Hematopoietic multipotent progenitor cell treated with erythropoietin and hydrocortisone succinate and interleukin-3 and kit ligand, for 6 days (in vitro differentiated cells): ENCODE data around the gene CPEB4.

Experiments
- DNase-seq: peaks from one replicate; pipeline ENCODE4 v3.0.0-alpha.2; 2015

CPEB4 gene

GRCh38 chr5:173887610-173888472 lies at the start of gene CPEB4:
TSS of gene CPEB4 (plus strand) at chr5:173888349. CDS start at chr5:173889734, 1,385 bp downstream.
- DNase-seq = peak; percentile 100

- DNase-seq = peak; percentile 97
These were observed 48.9 kb upstream of the CPEB4 start for GRCh38 chr5:173839117-173839713.

GRCh38 chr5:173840111-173840983 lies 47.8 kb upstream of the CPEB4 start:
- no peak for DNase-seq

- DNase-seq = no peak
These were observed 46.4 kb upstream of the CPEB4 start for GRCh38 chr5:173841710-173842109.

- no peak for DNase-seq
These were observed 44.4 kb upstream of the CPEB4 start for GRCh38 chr5:173843794-173844193.

- no peak for DNase-seq
These were observed 42.8 kb upstream of the CPEB4 start for GRCh38 chr5:173845321-173845720.

GRCh38 chr5:173846929-173847501 lies 41.1 kb upstream of the CPEB4 start:
- no peak for DNase-seq

- no peak for DNase-seq
These were observed 39.1 kb upstream of the CPEB4 start for GRCh38 chr5:173848986-173849596.

GRCh38 chr5:173849908-173850307 lies 38.2 kb upstream of the CPEB4 start:
- DNase-seq = no peak

- peak; percentile 75 for DNase-seq
These were observed 37.5 kb upstream of the CPEB4 start for GRCh38 chr5:173850659-173851058.

GRCh38 chr5:173851595-173852243 lies 36.4 kb upstream of the CPEB4 start:
- no peak for DNase-seq

- no peak for DNase-seq
These were observed 35.3 kb upstream of the CPEB4 start for GRCh38 chr5:173852790-173853359.

GRCh38 chr5:173853370-173854131 lies 34.6 kb upstream of the CPEB4 start:
- peak; percentile 88 for DNase-seq

GRCh38 chr5:173855162-173855994 lies 32.8 kb upstream of the CPEB4 start:
- peak; percentile 92 for DNase-seq

- no peak for DNase-seq
These were observed 32.0 kb upstream of the CPEB4 start for GRCh38 chr5:173855995-173856656.

- no peak for DNase-seq
These were observed 30.9 kb upstream of the CPEB4 start for GRCh38 chr5:173857234-173857633.

GRCh38 chr5:173858021-173858669 lies 30.0 kb upstream of the CPEB4 start:
- no peak for DNase-seq

- DNase-seq = peak; percentile 44
These were observed 29.3 kb upstream of the CPEB4 start for GRCh38 chr5:173858670-173859407.
